Measurements from ENCODE around the gene HOXA9.

DNA sequence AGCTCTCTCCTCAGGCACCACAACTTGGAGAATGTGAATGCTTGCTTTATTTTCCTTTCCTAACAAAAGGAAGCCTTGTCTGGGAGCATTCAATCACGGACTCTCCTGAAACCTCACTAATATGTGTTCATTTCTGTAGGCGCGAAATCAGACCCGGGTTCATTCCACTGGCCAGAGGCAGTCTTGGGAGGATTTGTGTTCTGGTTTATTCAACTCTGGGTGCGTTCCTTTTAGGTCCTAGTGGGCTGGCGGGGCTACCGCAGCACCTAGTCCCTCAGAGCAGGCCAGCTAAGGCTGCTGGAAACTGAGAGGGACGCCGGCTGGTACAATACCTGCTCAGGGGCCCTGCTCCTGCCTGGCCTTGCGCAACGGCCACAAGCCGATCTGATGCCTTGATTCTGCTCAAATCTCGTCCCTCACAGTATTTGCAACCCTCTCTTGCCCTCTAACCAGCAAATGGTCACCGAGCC lies 42.3 kb downstream of the HOXA9 start:
- TF ChIP-seq, protein P1, sequence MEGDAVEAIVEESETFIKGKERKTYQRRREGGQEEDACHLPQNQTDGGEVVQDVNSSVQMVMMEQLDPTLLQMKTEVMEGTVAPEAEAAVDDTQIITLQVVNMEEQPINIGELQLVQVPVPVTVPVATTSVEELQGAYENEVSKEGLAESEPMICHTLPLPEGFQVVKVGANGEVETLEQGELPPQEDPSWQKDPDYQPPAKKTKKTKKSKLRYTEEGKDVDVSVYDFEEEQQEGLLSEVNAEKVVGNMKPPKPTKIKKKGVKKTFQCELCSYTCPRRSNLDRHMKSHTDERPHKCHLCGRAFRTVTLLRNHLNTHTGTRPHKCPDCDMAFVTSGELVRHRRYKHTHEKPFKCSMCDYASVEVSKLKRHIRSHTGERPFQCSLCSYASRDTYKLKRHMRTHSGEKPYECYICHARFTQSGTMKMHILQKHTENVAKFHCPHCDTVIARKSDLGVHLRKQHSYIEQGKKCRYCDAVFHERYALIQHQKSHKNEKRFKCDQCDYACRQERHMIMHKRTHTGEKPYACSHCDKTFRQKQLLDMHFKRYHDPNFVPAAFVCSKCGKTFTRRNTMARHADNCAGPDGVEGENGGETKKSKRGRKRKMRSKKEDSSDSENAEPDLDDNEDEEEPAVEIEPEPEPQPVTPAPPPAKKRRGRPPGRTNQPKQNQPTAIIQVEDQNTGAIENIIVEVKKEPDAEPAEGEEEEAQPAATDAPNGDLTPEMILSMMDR (IDR thresholded peaks at IDR 0.05): no peak
- TF ChIP-seq POLR2A (IDR thresholded peaks at IDR 0.05) (no peak), EP300 (IDR thresholded peaks at IDR 0.05) (no peak)

All from ovary (tissue), 3 donors.